ENCODE measurements around the gene TUBA3E. TPM values are rescaled to one million over a fixed set of nuclear protein-coding genes. Genes with fewer than 3 reads are reported as not detected.

TUBA3E gene
- total and polyA plus RNA-seq, 9 of the 15 experiments (the other 6 are each of a cell fraction or from before 2014, with no cell fraction given), result 0.09 to 0.30 (median 0.13) TPM; not detected in 3

DNA sequence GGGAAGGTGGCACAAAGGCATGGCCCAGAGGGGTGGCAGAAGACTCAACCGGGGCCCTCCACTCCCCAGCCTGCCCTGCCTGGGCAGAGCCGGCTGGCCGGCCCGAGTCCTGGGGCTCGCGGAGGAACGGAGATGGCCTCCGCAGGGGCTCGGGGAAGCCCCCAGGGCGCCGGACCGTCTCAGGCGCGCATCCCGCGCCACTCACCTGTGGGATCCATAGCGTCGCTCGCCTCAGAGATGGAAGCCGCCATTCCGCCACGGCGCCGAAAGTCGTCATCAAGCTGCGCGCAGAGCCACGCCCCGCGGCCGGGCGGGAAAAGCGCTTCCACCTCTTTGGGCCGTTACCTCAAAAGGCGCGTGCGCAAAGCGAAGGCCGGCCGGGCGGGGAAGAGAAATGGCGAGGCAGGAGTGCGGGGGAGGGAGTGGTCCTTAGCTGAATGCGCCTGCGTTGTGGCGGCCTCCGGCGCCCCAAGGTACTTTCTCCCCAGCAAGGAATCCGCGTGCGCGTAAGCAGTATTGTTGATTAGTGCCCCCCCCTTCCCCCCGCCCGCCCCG is 16.8 kb downstream of the TUBA3E start, which contains the start of gene SMPD4 (continued):
- TF ChIP-seq, protein P1, sequence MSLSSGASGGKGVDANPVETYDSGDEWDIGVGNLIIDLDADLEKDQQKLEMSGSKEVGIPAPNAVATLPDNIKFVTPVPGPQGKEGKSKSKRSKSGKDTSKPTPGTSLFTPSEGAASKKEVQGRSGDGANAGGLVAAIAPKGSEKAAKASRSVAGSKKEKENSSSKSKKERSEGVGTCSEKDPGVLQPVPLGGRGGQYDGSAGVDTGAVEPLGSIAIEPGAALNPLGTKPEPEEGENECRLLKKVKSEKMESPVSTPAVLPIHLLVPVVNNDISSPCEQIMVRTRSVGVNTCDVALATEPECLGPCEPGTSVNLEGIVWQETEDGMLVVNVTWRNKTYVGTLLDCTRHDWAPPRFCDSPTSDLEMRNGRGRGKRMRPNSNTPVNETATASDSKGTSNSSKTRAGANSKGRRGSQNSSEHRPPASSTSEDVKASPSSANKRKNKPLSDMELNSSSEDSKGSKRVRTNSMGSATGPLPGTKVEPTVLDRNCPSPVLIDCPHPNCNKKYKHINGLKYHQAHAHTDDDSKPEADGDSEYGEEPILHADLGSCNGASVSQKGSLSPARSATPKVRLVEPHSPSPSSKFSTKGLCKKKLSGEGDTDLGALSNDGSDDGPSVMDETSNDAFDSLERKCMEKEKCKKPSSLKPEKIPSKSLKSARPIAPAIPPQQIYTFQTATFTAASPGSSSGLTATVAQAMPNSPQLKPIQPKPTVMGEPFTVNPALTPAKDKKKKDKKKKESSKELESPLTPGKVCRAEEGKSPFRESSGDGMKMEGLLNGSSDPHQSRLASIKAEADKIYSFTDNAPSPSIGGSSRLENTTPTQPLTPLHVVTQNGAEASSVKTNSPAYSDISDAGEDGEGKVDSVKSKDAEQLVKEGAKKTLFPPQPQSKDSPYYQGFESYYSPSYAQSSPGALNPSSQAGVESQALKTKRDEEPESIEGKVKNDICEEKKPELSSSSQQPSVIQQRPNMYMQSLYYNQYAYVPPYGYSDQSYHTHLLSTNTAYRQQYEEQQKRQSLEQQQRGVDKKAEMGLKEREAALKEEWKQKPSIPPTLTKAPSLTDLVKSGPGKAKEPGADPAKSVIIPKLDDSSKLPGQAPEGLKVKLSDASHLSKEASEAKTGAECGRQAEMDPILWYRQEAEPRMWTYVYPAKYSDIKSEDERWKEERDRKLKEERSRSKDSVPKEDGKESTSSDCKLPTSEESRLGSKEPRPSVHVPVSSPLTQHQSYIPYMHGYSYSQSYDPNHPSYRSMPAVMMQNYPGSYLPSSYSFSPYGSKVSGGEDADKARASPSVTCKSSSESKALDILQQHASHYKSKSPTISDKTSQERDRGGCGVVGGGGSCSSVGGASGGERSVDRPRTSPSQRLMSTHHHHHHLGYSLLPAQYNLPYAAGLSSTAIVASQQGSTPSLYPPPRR (CRISPR knock-in tag; IDR thresholded peaks at IDR 0.05; ENCODE audit: borderline replicate concordance), result no peak
- TF ChIP-seq SRSF3 (IDR thresholded peaks at IDR 0.05; ENCODE audit: insufficient read depth, low read length) (no peak), ZNF143 (CRISPR knock-in tag; IDR thresholded peaks at IDR 0.05) (no peak), MCM7 (IDR thresholded peaks at IDR 0.05) (no peak), JUNB (CRISPR knock-in tag; conservative IDR thresholded peaks at IDR 0.05) (no peak), TCFL5 (CRISPR knock-in tag; conservative IDR thresholded peaks at IDR 0.05) (no peak), PRPF4 (IDR thresholded peaks at IDR 0.05; ENCODE audit: insufficient read depth, low read depth, low read length, poor library complexity, severe bottlenecking) (no peak)
- TF ChIP-seq, protein P2, sequence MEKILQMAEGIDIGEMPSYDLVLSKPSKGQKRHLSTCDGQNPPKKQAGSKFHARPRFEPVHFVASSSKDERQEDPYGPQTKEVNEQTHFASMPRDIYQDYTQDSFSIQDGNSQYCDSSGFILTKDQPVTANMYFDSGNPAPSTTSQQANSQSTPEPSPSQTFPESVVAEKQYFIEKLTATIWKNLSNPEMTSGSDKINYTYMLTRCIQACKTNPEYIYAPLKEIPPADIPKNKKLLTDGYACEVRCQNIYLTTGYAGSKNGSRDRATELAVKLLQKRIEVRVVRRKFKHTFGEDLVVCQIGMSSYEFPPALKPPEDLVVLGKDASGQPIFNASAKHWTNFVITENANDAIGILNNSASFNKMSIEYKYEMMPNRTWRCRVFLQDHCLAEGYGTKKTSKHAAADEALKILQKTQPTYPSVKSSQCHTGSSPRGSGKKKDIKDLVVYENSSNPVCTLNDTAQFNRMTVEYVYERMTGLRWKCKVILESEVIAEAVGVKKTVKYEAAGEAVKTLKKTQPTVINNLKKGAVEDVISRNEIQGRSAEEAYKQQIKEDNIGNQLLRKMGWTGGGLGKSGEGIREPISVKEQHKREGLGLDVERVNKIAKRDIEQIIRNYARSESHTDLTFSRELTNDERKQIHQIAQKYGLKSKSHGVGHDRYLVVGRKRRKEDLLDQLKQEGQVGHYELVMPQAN (IDR thresholded peaks at IDR 0.05; ENCODE audit: borderline replicate concordance), result 0 out of 2 replicates have a peak, but pooled peaks have one; percentile 27
- TF ChIP-seq, protein P3, sequence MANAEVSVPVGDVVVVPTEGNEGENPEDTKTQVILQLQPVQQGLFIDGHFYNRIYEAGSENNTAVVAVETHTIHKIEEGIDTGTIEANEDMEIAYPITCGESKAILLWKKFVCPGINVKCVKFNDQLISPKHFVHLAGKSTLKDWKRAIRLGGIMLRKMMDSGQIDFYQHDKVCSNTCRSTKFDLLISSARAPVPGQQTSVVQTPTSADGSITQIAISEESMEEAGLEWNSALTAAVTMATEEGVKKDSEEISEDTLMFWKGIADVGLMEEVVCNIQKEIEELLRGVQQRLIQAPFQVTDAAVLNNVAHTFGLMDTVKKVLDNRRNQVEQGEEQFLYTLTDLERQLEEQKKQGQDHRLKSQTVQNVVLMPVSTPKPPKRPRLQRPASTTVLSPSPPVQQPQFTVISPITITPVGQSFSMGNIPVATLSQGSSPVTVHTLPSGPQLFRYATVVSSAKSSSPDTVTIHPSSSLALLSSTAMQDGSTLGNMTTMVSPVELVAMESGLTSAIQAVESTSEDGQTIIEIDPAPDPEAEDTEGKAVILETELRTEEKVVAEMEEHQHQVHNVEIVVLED (CRISPR knock-in tag; IDR thresholded peaks at IDR 0.05), result peak; percentile 56; the same call in 1 of the 2 replicates

Measured in K562 (cell line).